Activated CD8-positive, alpha-beta memory T cell treated with anti-CD3 and anti-CD28 coated beads for 24 hours (primary cell): ENCODE measurements around the gene CNN2.
A peak's percentile ranks its signal among the peaks of the same experiment; 100 is the strongest.

ENCODE experiments used
- DNase-seq: peaks from one replicate; pipeline ENCODE4 v3.0.0-alpha.2; 2020

Gene CNN2

GRCh38 chr19:1025960-1026782 is at the start of gene CNN2:
TSS of gene CNN2 (plus strand) at chr19:1026608. CDS start at chr19:1026662, 54 bp downstream.
- DNase-seq = peak; percentile 87

- DNase-seq = no peak
Measured at GRCh38 chr19:977058-977464, 49.3 kb upstream of the CNN2 start.

GRCh38 chr19:979318-979741 is 47.1 kb upstream of the CNN2 start:
- DNase-seq = no peak

GRCh38 chr19:980133-980998 is 46.0 kb upstream of the CNN2 start:
- no peak for DNase-seq

- DNase-seq = peak; percentile 93
Measured at GRCh38 chr19:982567-983170, 43.7 kb upstream of the CNN2 start.

GRCh38 chr19:984165-984967 is 42.0 kb upstream of the CNN2 start, which contains the start of gene WDR18:
TSS of gene WDR18 (plus strand) at chr19:984345. CDS start at chr19:984354, 9 bp downstream.
- peak; percentile 96 for DNase-seq

GRCh38 chr19:986083-986482 is 40.3 kb upstream of the CNN2 start:
- no peak for DNase-seq

- no peak for DNase-seq
Measured at GRCh38 chr19:988081-988480, 38.3 kb upstream of the CNN2 start.

GRCh38 chr19:988510-988909 is 37.9 kb upstream of the CNN2 start:
- DNase-seq = no peak

- no peak for DNase-seq
Measured at GRCh38 chr19:989381-990081, 36.9 kb upstream of the CNN2 start.

- DNase-seq = no peak
Measured at GRCh38 chr19:990119-990571, 36.3 kb upstream of the CNN2 start.

GRCh38 chr19:990746-991145 is 35.7 kb upstream of the CNN2 start:
- no peak for DNase-seq

GRCh38 chr19:991174-991931 is 35.1 kb upstream of the CNN2 start:
- DNase-seq = peak; percentile 78

GRCh38 chr19:991932-992669 is 34.3 kb upstream of the CNN2 start:
- DNase-seq = no peak

- DNase-seq = no peak
Measured at GRCh38 chr19:992670-993055, 33.7 kb upstream of the CNN2 start.

- DNase-seq = no peak
Measured at GRCh38 chr19:993361-993830, 33.0 kb upstream of the CNN2 start.

- no peak for DNase-seq
Measured at GRCh38 chr19:993831-994393, 32.5 kb upstream of the CNN2 start.

- DNase-seq = no peak
Measured at GRCh38 chr19:994516-994915, 31.9 kb upstream of the CNN2 start.

GRCh38 chr19:995051-995827 is 31.2 kb upstream of the CNN2 start:
- no peak for DNase-seq
